ENCODE measurements around the gene SSTR5.

The SSTR5 gene

GRCh38 chr16:1116693-1117077, 44.1 kb downstream of the SSTR5 start:
- TF ChIP-seq, protein P1, sequence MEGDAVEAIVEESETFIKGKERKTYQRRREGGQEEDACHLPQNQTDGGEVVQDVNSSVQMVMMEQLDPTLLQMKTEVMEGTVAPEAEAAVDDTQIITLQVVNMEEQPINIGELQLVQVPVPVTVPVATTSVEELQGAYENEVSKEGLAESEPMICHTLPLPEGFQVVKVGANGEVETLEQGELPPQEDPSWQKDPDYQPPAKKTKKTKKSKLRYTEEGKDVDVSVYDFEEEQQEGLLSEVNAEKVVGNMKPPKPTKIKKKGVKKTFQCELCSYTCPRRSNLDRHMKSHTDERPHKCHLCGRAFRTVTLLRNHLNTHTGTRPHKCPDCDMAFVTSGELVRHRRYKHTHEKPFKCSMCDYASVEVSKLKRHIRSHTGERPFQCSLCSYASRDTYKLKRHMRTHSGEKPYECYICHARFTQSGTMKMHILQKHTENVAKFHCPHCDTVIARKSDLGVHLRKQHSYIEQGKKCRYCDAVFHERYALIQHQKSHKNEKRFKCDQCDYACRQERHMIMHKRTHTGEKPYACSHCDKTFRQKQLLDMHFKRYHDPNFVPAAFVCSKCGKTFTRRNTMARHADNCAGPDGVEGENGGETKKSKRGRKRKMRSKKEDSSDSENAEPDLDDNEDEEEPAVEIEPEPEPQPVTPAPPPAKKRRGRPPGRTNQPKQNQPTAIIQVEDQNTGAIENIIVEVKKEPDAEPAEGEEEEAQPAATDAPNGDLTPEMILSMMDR (IDR thresholded peaks at IDR 0.05): no peak
- H3K27me3 ChIP-seq: peaks cover 14% of the 10 kb centered on the region
- no peak overlapping the region for H3K27ac ChIP-seq
- H3K36me3 ChIP-seq: no peaks in the 10 kb centered on the region
- no peak overlapping the region for H3K4me3 ChIP-seq (ENCODE audit: low read depth in 1 of 2, low read length in 1 of 2)
- no peaks in the 10 kb centered on the region for H3K9me3 ChIP-seq
- H3K4me1 ChIP-seq (ENCODE audit: control insufficient read depth in 1 of 2, insufficient read depth in 1 of 2, low read depth in 1 of 2, low read length in 1 of 2): no peaks in the 10 kb centered on the region

DNA sequence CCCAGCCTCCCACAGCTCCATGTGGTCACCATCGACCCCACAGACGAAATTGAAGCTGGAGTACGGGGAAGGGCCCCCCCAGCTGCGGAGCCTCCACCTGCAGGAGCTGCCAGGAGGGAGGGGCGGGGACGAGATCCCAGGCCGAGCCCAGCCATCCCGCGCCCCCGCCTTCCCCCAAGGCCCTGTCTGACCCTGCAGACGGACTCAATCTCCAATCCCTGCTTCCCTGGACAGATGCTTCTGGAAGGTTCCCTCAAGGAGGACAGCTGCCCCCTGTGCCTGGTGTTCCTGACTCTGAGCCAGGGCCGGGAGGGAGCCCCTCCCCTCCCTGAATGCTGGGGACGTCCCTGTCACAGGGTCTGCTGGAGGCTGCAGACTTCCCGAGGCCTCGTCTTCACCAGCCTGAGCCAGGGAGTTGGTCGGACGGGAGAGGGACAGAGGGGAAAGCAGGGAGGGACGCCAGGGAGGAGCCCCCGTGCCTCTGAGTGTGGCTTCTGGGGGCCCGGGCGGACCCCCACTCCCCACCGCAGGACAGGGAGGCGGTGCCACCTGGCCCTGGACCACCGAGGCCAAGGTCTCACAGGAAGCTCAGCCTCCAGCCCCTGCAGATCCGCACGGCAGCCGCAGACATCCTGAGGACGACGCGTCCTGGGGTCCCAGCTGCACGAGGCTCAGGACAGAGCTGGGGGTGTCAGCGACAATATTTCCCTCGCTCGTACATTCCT, 44.8 kb downstream of the SSTR5 start:
- no peaks in the 10 kb centered on the region for H3K9me3 ChIP-seq
- TF ChIP-seq, protein P1 (IDR thresholded peaks at IDR 0.05): no peak
- H3K4me3 ChIP-seq (ENCODE audit: low read depth in 1 of 2, low read length in 1 of 2): no peak overlapping the region
- no peaks in the 10 kb centered on the region for H3K4me1 ChIP-seq (ENCODE audit: control insufficient read depth in 1 of 2, insufficient read depth in 1 of 2, low read depth in 1 of 2, low read length in 1 of 2)
- peaks cover 10% of the 10 kb centered on the region for H3K27me3 ChIP-seq
- H3K36me3 ChIP-seq: no peaks in the 10 kb centered on the region
- no peak overlapping the region for H3K27ac ChIP-seq

DNA sequence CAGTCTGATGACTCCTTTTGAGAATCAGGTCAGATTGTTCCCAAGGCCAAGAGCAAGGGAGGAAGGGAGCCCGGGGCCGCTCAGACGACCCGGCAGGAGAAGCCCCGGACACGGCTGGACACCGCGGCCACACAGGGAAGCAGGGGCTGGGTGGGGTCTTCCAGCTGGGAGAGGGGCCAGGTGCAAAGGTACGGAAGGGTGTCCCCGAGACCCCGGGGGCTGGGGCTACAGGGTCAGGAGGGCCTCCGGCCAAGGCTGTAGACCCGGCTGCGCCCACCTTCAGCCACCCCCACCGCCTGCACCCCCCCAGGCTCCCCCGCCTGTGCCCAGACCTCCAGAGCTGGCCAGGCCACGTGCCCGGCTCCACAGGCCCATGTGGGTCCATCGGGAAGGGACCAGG, 45.4 kb downstream of the SSTR5 start:
- no peaks in the 10 kb centered on the region for H3K9me3 ChIP-seq
- TF ChIP-seq, protein P1 (IDR thresholded peaks at IDR 0.05): no peak
- no peak overlapping the region for H3K4me3 ChIP-seq (ENCODE audit: low read depth in 1 of 2, low read length in 1 of 2)
- H3K4me1 ChIP-seq (ENCODE audit: control insufficient read depth in 1 of 2, insufficient read depth in 1 of 2, low read depth in 1 of 2, low read length in 1 of 2): no peaks in the 10 kb centered on the region
- peaks cover 7% of the 10 kb centered on the region for H3K27me3 ChIP-seq
- H3K27ac ChIP-seq: no peak overlapping the region
- H3K36me3 ChIP-seq: no peaks in the 10 kb centered on the region

DNA sequence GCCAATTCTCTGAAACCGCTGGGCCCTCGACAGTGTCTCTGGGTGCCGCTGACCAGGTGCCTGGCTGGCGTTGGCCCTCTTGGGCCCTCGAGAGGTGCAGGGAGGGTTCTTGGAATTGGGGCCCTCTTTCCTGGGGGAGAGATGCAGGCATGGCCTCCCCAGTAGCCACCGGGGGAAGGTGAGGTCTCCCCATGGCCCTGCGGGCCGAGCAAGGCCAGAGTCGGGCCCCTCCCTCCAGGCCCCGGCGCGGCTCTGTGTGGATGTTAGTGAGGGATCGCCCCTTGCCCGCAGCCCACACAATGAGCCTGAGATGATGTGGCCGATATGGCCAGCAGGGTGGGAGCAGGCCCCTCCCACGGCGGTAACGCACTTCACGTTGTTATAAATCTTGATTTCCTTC, 46.6 kb downstream of the SSTR5 start:
- H3K27me3 ChIP-seq: peaks cover 7% of the 10 kb centered on the region
- no peak overlapping the region for H3K27ac ChIP-seq
- no peaks in the 10 kb centered on the region for H3K9me3 ChIP-seq
- TF ChIP-seq, protein P1 (IDR thresholded peaks at IDR 0.05): no peak
- H3K4me1 ChIP-seq (ENCODE audit: control insufficient read depth in 1 of 2, insufficient read depth in 1 of 2, low read depth in 1 of 2, low read length in 1 of 2): no peaks in the 10 kb centered on the region
- H3K36me3 ChIP-seq: no peaks in the 10 kb centered on the region
- no peak overlapping the region for H3K4me3 ChIP-seq (ENCODE audit: low read depth in 1 of 2, low read length in 1 of 2)

- Histone ChIP-seq H3K36me3 (no peaks in the 10 kb centered on the region), H3K4me1 (ENCODE audit: control insufficient read depth in 1 of 2, insufficient read depth in 1 of 2, low read depth in 1 of 2, low read length in 1 of 2) (no peaks in the 10 kb centered on the region), H3K27me3 (peaks cover 7% of the 10 kb centered on the region), H3K4me3 (ENCODE audit: low read depth in 1 of 2, low read length in 1 of 2) (no peak overlapping the region), H3K27ac (no peak overlapping the region), H3K9me3 (no peaks in the 10 kb centered on the region)
- TF ChIP-seq, protein P1 (IDR thresholded peaks at IDR 0.05): no peak
Measured at GRCh38 chr16:1119766-1120576, 47.4 kb downstream of the SSTR5 start.
